Bone marrow (tissue), 2 donors: Measurements from ENCODE around the gene TOMM22.
"Not testable (repeated sequence)": the region's sequence is repeated elsewhere in the genome, so short reads cannot be mapped to it uniquely, and the experiment has no call there.

Source experiments
- DNase-seq, 2 donors: peaks; one replicate each; lab custom pipeline; 2025; lab: John Stamatoyannopoulos, UW

Gene TOMM22

DNA sequence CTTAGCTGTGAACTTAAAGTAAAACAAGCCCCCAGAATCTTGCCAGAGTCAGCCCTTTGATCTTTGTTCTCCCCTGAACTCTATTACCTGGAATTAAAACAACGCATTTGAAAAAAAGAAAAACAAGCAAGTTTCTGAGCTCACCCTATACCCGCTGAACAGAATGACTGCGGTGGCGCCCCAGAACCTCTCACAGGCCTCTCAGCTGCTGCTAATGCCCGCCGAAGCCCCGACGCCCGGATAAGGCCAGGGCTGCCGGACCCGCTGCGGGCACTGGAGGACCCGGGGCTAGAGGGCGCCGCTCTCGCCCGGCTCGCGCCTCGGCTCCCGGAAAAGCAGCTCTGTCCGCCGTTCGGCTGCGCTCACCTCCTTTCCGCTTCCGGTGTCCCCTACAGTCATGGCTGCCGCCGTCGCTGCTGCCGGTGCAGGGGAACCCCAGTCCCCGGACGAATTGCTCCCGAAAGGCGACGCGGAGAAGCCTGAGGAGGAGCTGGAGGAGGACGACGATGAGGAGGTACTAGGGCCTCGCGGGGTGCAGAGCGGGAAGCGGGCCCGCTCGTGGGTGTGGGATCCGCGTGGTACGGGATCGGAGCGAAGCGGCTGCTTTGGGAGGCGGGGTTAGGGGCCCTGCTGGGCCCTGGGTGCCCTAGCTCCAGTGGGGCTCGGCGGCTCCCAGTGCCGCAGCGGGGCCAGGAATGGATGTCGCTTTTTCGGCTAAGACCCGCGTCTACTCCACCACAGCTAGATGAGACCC, at the start of gene TOMM22:
Gene TOMM22 (plus strand): TSS at position 376 of the 754 bp plus-strand sequence. CDS start 22 bp downstream, at position 398.
- peak; percentile 75 to 77 for DNase-seq

DNA sequence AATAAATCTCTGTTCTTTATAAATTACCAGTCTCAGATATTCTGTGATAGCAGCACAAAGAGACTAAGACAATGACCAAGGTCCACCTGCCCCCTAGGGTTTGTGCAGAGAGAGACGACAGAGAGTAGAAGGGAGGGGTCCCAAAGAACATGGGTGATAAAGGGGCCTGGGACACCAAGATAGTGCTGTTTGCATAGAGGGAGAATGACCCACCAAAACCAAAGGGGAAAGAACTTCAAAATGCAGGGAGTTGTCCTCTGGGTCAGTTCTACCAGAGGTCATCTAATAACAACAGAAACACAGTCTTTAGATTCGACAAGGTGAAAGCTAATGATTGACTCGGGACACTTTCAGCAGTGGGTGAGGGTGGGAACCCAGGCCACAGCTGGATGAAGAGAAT, 49.2 kb upstream of the TOMM22 start:
- DNase-seq: no peak

- DNase-seq: no peak
These were observed 43.5 kb upstream of the TOMM22 start for GRCh38 chr22:38638216-38638615.

DNA sequence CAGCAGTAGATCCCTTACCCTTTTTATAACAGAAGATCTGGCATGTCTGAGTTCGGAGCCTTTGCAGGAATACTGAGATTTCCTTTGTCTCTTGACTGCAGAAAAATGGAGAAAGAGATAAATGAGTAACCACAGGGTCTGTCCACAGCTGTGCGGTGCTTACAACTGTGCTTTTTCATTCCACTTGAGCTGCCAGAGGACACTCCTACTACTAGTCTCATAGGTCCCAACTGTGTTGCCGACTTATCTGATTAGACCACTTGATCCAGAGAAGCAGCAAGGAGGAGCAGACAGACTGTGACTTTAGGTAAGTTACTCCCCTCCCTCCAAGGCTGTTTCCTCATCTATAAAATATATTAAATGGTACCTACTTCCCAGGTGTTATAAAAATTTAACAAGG, 43.0 kb upstream of the TOMM22 start:
- DNase-seq: no peak

DNA sequence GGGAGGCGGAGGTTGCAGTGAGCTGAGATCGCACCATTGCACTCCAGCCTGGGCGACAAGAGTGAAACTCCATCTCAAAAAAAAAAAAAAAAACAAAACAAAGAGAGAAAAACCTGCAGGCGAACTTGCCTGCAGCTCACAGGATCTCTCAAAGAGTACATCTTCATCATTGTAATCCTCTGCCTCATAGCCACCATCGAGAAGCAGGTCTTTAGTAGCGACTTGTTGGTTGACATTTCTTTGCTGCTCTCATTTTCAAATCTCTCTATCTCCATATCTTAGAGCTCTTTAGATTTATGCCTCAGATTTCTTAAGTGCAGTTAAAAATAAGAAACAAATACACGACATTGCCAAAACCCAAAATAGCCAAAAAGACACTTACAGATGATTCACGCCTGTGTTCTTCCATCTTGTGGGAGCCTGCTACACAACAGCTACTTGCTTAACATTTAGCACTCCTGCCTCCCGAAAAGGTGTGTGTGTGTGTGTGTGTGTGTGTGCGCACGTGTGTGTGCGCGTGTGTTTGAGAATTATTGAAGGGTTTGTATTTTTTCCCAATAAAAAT, 40.2 kb upstream of the TOMM22 start:
- no peak for DNase-seq

DNA sequence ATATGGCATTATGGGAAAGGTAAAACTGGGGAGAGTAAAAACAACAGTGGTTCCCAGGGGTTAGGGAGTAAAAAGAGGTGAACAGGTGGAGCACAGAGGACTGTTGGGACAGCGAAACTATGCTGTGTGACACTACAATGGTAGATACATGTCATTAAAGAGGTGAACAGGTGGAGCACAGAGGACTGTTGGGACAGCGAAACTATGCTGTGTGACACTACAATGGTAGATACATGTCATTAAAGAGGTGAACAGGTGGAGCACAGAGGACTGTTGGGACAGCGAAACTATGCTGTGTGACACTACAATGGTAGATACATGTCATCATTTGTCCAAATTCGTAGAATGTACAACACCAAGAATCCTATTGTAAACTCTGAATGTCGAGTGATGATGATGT, 37.5 kb upstream of the TOMM22 start:
- not testable (repeated sequence) for DNase-seq

DNA sequence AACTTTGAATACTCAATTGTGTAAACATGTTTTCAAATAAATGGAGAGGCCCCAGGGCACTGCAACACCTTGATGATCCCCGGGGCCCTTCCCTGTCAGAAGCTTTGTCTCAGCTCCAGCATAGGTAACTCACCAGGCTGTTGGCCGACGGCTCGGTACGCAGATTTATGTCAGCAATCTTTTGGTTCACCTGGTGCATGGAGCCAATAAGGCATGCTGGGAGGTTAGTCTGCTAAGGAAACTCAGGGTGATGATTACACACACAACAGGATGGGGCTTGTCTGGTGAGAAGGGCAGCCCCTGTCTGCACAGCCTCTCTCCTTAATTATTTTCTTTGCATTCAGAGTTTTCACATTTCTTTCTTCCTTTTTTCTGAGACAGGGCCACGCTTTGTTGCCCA, 36.3 kb upstream of the TOMM22 start:
- DNase-seq: no peak

DNA sequence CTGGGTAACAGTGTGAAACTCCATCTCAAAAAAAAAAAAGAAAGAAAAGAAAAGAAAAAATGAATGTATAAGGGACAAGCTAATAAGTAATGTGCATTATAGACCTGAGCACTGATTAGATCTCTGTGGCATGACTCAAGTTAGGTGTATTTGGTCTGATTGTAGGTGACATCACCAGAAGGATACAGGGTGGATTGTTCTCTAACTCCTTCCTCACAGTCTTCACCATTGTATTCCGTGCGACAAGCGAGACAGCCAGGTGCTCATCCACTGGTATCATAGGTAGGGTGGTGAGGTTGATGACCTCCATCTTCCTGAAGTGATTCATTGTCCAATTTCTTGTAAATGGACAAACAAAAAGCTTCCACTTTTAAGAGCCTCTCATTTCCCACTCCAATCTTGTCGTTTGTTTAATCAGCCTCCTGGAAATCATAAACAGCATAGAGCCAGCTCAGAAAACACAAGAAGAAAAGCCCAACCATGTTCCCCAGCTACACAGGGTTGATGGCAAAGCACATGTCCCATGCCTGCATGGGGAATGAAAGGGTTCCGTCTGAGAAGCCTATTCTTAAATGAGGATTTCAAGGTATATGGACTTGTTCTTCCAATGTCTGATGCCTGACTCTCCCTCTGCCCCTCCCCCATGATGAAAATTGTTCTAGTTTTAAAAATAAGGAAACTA, 31.8 kb upstream of the TOMM22 start:
- DNase-seq: no peak

- DNase-seq: no peak
These were observed 28.9 kb upstream of the TOMM22 start for GRCh38 chr22:38652859-38653258.

- DNase-seq: no peak
These were observed 28.0 kb upstream of the TOMM22 start for GRCh38 chr22:38653741-38654140.

GRCh38 chr22:38655519-38656255, 26.1 kb upstream of the TOMM22 start:
- DNase-seq: no peak

DNA sequence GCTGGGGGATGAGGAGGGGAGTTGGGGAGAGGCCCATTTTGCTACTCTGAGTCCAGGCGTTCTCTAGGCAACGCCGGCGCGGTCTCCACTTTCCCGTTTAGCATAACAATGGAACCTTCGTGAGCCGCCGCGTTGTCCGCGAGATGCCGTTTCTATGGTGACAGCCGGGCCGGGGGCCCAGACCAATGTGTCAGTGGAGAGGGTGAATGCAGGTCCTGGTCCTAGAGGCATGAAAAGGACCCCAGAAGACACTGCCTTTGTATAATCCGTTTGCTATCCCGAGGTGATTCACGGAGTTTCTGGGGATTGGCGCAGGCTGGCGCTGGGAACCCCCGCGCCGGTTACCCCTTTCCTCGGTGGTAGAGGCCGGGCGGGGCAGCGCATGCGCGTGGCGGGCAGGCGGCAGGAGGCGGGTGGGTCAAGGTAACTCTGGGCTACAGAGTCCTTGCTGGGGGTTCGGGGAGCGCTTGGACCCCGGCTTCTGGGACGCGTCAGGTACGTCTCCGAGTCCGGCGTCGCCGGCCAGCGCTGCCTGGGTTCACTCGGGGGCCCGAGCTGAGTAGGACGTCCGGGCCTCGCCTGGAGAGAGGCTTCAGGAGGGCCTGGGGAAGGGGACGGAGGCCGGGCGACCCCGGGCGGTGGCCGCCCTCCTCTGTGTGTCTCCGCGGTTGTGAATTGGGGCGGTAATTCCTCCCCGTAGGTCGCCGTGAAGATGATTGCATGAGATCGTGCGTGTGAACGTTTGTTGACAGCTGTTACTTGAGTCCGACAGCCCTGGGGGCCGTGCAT, 25.3 kb upstream of the TOMM22 start, which contains the start of the genes CBY1 and FAM227A:
Gene CBY1 (plus strand): TSS at position 383 of the 789 bp plus-strand sequence. CDS start 11,417 bp downstream, outside the sequence.
Gene FAM227A (minus strand): TSS at position 137 of the 789 bp plus-strand sequence. CDS start 6,224 bp downstream, outside the sequence.
- DNase-seq: peak; percentile 83 to 93

DNA sequence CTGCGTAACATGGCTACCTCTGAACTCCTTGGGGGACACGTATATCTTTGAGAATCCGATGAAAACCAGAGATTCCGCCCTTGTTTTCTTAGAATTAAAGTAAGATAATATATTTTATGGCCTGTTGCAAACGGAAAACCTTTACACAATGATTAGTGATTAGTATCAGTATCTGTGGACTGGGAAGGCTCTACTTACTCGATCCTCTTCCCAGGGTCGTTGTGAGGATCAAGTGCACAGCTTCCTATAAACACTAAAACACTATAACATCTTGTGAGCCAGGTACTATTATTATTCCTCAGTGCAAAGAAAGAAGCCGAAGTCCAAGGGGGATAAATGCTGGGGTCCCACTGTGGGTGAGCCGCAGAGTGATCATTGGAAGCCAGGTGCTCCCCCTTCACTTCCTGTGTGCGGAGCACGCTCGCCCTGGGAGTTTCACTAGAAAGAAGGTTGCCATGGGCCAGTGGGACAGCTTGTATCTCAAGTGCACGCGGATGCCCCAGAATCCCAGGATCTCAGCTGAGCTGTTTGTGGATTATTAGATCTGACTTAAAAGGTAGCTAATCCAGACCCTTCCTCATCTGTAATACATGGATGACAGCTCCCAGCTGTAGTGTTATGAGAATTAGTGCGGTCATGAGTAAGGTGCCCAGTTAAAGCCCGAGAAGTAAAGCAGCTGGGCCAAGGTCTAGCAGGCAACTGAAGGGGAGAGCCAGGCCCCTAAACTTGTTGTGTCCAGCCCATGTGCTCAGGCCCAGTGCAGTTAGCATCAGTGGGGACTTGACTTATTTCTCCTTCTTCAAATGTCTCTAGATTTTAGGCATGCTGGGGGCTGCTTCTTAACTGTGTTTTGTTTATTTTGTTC, 24.5 kb upstream of the TOMM22 start:
- DNase-seq: no peak

DNA sequence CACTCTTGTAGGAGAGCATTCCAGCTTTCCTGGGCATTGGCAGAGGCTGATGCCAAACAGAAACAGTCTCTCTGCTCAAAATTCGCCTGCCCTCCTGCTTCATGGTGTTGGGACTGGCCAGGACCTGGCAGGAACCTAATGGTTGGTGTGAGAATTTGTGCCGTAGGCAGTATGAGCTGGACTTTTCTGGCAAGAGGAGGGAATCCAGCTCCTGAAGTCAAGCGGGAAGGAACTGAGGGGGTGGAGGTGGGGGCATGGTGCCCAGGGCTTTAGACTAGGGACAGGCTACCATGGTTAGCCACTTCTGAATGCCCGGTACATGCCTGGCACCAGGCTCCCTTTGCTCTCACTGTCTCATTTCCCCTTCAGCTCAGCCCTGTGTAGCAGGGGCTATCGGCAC, 6.9 kb upstream of the TOMM22 start:
- no peak for DNase-seq

- DNase-seq: no peak
These were observed 5.9 kb upstream of the TOMM22 start for GRCh38 chr22:38675833-38676232.

DNA sequence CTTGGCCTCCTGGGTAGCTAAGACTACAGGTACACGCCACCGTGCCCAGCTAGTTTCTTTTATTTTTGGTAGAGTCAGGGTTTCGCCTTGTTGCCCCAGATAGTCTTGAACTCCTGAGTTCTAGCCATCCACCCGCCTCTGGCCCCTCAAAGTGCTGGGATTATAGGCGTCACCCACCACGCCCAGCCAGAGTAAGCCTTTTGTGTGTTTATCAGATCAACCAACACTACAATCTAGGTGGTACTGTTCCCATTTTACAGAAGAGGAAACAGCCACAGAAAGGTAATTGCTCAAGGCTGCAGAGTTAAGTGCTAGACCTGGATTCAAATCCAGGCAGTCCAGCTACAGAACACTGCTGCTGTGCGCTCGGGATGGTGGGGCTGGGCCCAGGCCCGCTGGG, 3.1 kb downstream of the TOMM22 start:
- no peak for DNase-seq

GRCh38 chr22:38685761-38686160, 4.0 kb downstream of the TOMM22 start:
- no peak for DNase-seq

GRCh38 chr22:38689651-38690050, 7.9 kb downstream of the TOMM22 start:
- DNase-seq: no peak

GRCh38 chr22:38694049-38694448, 12.3 kb downstream of the TOMM22 start:
- no peak for DNase-seq

DNA sequence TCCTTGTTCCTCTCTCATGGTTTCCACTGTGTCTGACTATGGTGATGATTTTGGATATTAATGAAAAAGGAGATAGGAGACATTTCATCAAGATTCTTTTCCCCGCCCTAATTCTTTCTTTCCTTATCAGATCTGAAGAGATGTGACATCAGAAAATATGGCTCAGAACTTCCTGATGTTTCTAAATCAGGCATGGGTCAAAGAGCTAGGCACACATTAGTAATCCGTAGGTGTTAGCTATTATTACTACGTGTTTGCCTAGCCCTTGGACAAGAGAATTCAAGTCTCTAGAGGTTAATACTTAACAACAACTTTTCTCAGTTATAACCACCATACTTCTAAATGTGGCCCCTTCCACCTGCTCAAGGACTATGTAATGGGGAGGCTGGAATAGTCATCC, 13.2 kb downstream of the TOMM22 start:
- DNase-seq: no peak
